Keratinocyte (primary cell): ENCODE results near the gene MYO1D. TPM values are rescaled to one million over a fixed set of nuclear protein-coding genes. Genes with fewer than 3 reads are reported as not detected.

Source experiments
- DNase-seq: peaks from one replicate; pipeline ENCODE4 v3.0.0-alpha.2; 2011; ENCODE audit warnings: low read depth, missing footprints, low spot score
- FAIRE-seq: peaks from 2 replicates; lab custom pipeline; 2011; peaks lifted over from hg19 to GRCh38; lab: Jason Lieb, UNC
- H2AFZ ChIP-seq: 2 replicates; pipeline ENCODE4 v1.6.0; 2012; ENCODE audit warnings: low read length, control low read depth, inconsistent platforms; ENCODE audit not compliant: control insufficient read depth
- H3K27ac ChIP-seq: 2 replicates; pipeline ENCODE4 v1.5.1; 2011; ENCODE audit warnings: low read length; ENCODE audit not compliant: control insufficient read depth, insufficient read depth
- H3K27me3 ChIP-seq: 3 replicates; pipeline ENCODE4 v1.6.0; 2011; ENCODE audit warnings: low read length; ENCODE audit not compliant: control insufficient read depth, insufficient read depth; ENCODE audit errors: extremely low read depth
- H3K36me3 ChIP-seq, 2 experiments: 2 replicates in 1 of 2; 3 replicates in 1 of 2; pipeline ENCODE4 v1.5.1; 2011; ENCODE audit warnings: low read length in 2 of 2, mild to moderate bottlenecking in 1 of 2; ENCODE audit not compliant: control insufficient read depth in 2 of 2, insufficient read depth in 2 of 2; ENCODE audit errors: extremely low read depth in 1 of 2
- H3K4me1 ChIP-seq: 3 replicates; pipeline ENCODE4 v1.5.1; 2011; ENCODE audit warnings: low read length; ENCODE audit not compliant: control insufficient read depth, insufficient read depth; ENCODE audit errors: extremely low read depth
- H3K4me2 ChIP-seq: 3 replicates; pipeline ENCODE4 v1.6.0; 2011; ENCODE audit warnings: low read depth, low read length; ENCODE audit not compliant: control insufficient read depth, insufficient read depth; ENCODE audit errors: extremely low read depth
- H3K4me3 ChIP-seq, 3 experiments: fragments of 200-600 bp in 1 of 3; sonication (generic) in 1 of 3; 2 replicates in 2 of 3; 3 replicates in 1 of 3; pipeline ENCODE4 v1.5.1; 2011 to 2016; ENCODE audit warnings: low read length in 3 of 3, mild to moderate bottlenecking in 3 of 3, control low read depth in 2 of 3, inconsistent platforms in 1 of 3, low read depth in 1 of 3, mixed read lengths in 1 of 3, mixed run types in 1 of 3, moderate library complexity in 1 of 3; ENCODE audit not compliant: control insufficient read depth in 2 of 3, insufficient read depth in 2 of 3; ENCODE audit errors: extremely low read depth in 1 of 3
- H3K79me2 ChIP-seq: 2 replicates; pipeline ENCODE4 v1.6.0; 2012; ENCODE audit warnings: low read length; ENCODE audit not compliant: control insufficient read depth, insufficient read depth
- H3K9ac ChIP-seq: 3 replicates; pipeline ENCODE4 v1.6.0; 2011; ENCODE audit warnings: low read length; ENCODE audit not compliant: control insufficient read depth, insufficient read depth; ENCODE audit errors: extremely low read depth
- H3K9me1 ChIP-seq: 3 replicates; pipeline ENCODE4 v1.6.0; 2011; ENCODE audit warnings: low read length; ENCODE audit not compliant: control insufficient read depth, insufficient read depth; ENCODE audit errors: extremely low read depth
- H3K9me3 ChIP-seq: 2 replicates; pipeline ENCODE4 v1.5.1; 2012; ENCODE audit warnings: low read depth, low read length; ENCODE audit not compliant: control insufficient read depth
- H4K20me1 ChIP-seq: 3 replicates; pipeline ENCODE4 v1.6.0; 2011; ENCODE audit warnings: low read length; ENCODE audit not compliant: control insufficient read depth, insufficient read depth; ENCODE audit errors: extremely low read depth
- CTCF ChIP-seq, 3 experiments: IDR thresholded peaks in 1 of 3; conservative IDR thresholded peaks in 1 of 3; optimal IDR thresholded peaks in 1 of 3; 2 replicates in 2 of 3; 3 replicates in 1 of 3; pipeline versions ENCODE3 to v1.5.1; 2011; ENCODE audit warnings: low read length in 3 of 3, mild to moderate bottlenecking in 3 of 3, moderate library complexity in 2 of 3, control low read depth in 1 of 3, inconsistent platforms in 1 of 3; ENCODE audit not compliant: insufficient read depth in 2 of 3; ENCODE audit errors: extremely low read depth in 1 of 3
- EZH2 ChIP-seq: IDR thresholded peaks from one replicate; pipeline ENCODE4 v1.6.1; 2012; ENCODE audit warnings: inconsistent platforms, mild to moderate bottlenecking, low read length, moderate library complexity
- dilution Hi-C: fragments of 300-500 bp; cut with MboI; formaldehyde crosslinking; loops from one replicate; pipeline ENCODE4 v1.7.0; 2020; ENCODE audit warnings: low sequenced_read_pairs; ENCODE audit not compliant: extremely low pct_ligation_motif_present
- polyA plus RNA-seq, 5 experiments: library from polyadenylated mRNA; depleted of rRNA in 3 of 5; stranded (reverse) in 3 of 5; stranded (forward) in 1 of 5; unstranded in 1 of 5; fragments of >200 nt; gene quantifications; 1 replicate in 1 of 5; 2 replicates in 3 of 5; 3 replicates in 1 of 5; pipeline versions ENCODE4 v1.2.1 to v1.2.3, GENCODE V29; 2011 to 2012; ENCODE audit warnings: missing spikeins in 2 of 5, low read depth in 1 of 5, low replicate concordance in 1 of 5

MYO1D gene
- polyA plus RNA-seq, 1 donor (not counting 4 experiments of a cell fraction or from before 2014, with no cell fraction given) = 33.7 TPM

- Histone ChIP-seq H3K27me3 (no peaks in the 10 kb centered on the region), H3K4me1 (no peaks in the 10 kb centered on the region), H3K27ac (no peak overlapping the region), H3K9ac (no peak overlapping the region), H3K79me2 (peaks cover 82% of the 10 kb centered on the region), H3K4me3 (no peak overlapping the region), H3K36me3 (peaks cover 23 to 28% of the 10 kb centered on the region in 2 experiments), H4K20me1 (no peaks in the 10 kb centered on the region), H3K9me1 (no peaks in the 10 kb centered on the region), H3K4me2 (no peak overlapping the region), H2AFZ (no peak overlapping the region), H3K9me3 (no peaks in the 10 kb centered on the region)
- DNase-seq (no peak), FAIRE-seq (no peak)
- dilution Hi-C loops = no loop called here
- no peak for TF ChIP-seq CTCF (optimal IDR thresholded peaks at IDR 0.05 in 1 of 3, IDR thresholded peaks at IDR 0.05 in 1 of 3, conservative IDR thresholded peaks at IDR 0.05 in 1 of 3; ENCODE audit: extremely low read depth in 1 of 3, insufficient read depth in 2 of 3, low read length in 3 of 3)
These were observed 423.6 kb downstream of the MYO1D start for GRCh38 chr17:32453370-32453769.

DNA sequence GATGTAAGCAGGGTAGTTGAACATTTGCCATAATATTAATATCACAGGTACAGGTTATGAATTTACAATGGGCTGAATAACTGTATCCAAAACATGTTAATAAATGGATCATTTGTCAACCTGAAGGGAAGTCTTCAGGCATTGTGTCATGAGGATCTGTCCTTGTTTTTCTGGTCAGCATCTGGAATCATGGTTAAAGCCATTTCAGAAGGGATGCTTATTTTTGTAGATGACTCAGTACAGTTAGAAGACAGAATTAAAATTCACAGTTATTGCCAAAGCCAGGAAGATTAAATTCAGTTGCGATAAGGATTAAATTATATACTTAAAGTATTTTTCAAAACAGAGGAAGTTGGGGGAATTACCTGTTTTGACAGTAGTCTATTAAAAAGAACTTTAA, 424.6 kb downstream of the MYO1D start:
- H3K9me1 ChIP-seq = no peaks in the 10 kb centered on the region
- peak; percentile 75 for FAIRE-seq
- H3K9ac ChIP-seq = no peak overlapping the region
- no peak overlapping the region for H3K27ac ChIP-seq
- no peaks in the 10 kb centered on the region for H3K27me3 ChIP-seq
- H3K36me3 ChIP-seq = peaks cover 20 to 27% of the 10 kb centered on the region in 2 experiments
- H3K9me3 ChIP-seq = no peaks in the 10 kb centered on the region
- H3K4me2 ChIP-seq = no peak overlapping the region
- dilution Hi-C loops = no loop called here
- no peak for DNase-seq
- no peaks in the 10 kb centered on the region for H3K4me1 ChIP-seq
- H3K4me3 ChIP-seq = no peak overlapping the region
- H2AFZ ChIP-seq = no peak overlapping the region
- H4K20me1 ChIP-seq = no peaks in the 10 kb centered on the region
- TF ChIP-seq EZH2 (no peak), CTCF (optimal IDR thresholded peaks at IDR 0.05 in 1 of 3, IDR thresholded peaks at IDR 0.05 in 1 of 3, conservative IDR thresholded peaks at IDR 0.05 in 1 of 3; ENCODE audit: extremely low read depth in 1 of 3, insufficient read depth in 2 of 3, low read length in 3 of 3) (no peak)
- H3K79me2 ChIP-seq = peaks cover 82% of the 10 kb centered on the region
